ENCODE data around the gene LRCH3.

LRCH3 gene

DNA sequence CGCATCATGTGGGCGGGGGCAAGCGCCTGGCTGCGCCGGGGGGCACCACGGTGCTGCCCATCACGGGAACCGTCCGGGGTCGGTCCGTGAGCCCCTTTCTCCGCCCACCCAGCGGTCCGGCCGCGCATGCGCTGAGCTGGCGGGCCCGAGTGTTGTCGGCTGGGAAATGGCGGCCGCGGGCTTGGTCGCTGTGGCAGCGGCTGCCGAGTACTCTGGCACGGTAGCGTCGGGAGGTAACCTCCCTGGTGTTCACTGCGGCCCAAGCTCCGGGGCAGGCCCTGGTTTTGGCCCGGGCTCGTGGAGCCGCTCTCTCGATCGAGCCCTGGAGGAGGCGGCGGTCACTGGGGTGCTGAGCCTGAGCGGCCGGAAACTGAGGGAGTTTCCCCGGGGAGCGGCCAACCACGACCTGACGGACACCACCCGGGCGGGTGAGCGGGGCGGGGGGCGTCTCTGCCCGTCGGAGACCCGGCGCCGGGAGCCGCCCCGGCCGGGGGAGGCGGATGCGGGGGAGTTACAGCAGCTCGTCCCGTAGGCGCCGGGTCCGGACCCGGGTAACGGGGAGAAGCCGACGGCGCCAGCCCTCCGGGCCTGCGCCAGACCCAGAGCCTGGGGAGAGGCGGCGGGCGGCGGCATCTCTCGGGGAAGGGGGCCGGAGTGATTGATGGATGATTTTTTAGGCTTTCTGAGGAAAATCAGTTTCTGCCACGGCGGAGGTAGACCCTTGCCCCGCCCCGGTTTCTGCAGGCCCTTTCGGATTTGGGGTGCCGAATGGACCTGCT lies at the start of gene LRCH3:
Gene LRCH3, plus strand, starts transcription at position 142 of the 779 bp plus-strand sequence. Its CDS starts 25 bp downstream, at position 167.
- DNase-seq (ENCODE audit: low read depth in 1 of 2, low spot score in 1 of 2): peak; percentile 68 to 71

- no peak for DNase-seq (ENCODE audit: low read depth in 1 of 2, low spot score in 1 of 2)
Measured at GRCh38 chr3:197742787-197743186, 48.3 kb upstream of the LRCH3 start.

DNA sequence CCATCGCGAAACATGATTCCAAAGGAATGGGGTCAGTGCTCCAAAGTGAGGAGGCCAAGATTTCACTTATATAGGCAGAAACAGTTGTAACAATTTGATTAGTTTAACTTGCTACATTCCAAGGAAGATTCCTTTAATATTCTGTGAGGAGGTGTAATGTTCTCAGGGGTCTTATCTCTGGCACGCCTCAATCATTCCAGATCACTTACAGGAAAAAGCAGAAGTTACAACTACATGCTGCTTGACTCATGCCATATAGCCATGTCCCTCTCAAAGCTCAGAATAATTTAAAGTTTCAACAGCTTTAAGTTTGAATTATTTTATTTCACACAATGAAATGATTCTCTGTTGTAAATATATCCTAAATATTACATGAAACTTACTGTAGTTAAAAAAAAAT lies 44.8 kb upstream of the LRCH3 start:
- DNase-seq (ENCODE audit: low read depth in 1 of 2, low spot score in 1 of 2): no peak

DNA sequence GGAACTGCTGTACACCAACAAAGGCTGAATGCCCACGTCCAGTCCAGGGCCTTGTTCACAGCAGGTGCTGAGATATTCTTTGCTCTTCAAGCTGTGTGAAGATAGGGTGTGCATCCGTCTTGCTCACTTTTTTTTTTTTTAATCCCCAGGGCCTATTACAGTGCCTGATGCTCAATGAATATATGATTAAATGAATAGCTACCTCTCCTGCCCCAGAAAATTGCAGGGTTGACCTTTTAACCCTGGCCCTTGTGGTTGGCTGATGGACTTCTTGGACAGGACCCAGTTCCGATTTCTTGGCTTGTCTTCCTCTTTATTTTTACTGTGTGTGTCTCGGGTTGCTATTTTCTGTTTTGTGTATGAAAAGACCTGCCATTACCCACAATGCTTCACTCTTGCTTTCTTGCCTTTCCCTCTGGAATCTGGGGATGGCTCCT lies 44.2 kb upstream of the LRCH3 start:
- DNase-seq (ENCODE audit: low read depth in 1 of 2, low spot score in 1 of 2): no peak

GRCh38 chr3:197748597-197749314 lies 42.3 kb upstream of the LRCH3 start:
- no peak for DNase-seq (ENCODE audit: low read depth in 1 of 2, low spot score in 1 of 2)

GRCh38 chr3:197749315-197749600 lies 41.8 kb upstream of the LRCH3 start:
- peak in 1 of 2 donors; percentile 37 for DNase-seq (ENCODE audit: low read depth in 1 of 2, low spot score in 1 of 2)

DNA sequence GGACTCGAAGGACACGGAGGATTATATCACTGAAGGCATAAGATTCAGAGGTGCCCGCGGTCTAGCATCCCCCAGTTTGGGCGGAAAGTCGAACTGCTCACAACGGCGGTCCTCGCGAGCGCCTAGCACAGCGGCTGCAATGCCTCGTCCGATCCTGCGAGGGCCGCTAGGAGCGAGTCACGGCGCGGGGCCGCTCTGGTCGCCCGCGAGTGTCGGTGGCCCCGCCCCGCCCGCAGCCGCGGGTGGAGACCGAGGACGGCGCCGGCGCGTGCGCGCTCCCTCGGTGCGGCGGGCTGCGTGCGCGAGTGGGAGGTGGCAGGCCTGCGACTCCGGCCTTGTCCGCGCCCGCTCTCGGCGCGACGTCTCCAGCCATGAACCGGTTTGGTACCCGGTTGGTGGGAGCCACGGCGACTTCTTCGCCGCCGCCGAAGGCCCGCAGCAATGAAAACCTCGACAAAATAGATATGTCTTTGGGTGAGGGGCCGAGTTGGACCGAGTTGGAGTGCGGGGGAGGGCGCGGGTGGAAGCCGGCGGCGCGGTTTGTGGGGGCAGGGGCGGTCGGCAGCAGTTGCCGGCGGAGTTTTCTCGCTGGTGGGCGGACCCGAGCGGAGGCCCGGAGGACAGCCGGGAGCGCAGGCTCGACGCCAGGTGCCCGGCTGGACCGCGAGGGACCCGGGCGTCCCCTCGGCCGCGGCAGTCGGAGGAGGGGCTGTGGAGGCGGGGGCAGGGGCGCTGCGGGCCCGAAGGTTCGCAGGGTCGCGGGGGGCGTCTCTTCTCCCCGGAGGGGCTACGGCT lies 41.3 kb upstream of the LRCH3 start, which contains the start of gene FYTTD1:
Gene FYTTD1, plus strand, starts transcription at position 283 of the 795 bp plus-strand sequence. Its CDS starts 89 bp downstream, at position 372.
- DNase-seq (ENCODE audit: low read depth in 1 of 2, low spot score in 1 of 2): peak; percentile 70 to 76

DNA sequence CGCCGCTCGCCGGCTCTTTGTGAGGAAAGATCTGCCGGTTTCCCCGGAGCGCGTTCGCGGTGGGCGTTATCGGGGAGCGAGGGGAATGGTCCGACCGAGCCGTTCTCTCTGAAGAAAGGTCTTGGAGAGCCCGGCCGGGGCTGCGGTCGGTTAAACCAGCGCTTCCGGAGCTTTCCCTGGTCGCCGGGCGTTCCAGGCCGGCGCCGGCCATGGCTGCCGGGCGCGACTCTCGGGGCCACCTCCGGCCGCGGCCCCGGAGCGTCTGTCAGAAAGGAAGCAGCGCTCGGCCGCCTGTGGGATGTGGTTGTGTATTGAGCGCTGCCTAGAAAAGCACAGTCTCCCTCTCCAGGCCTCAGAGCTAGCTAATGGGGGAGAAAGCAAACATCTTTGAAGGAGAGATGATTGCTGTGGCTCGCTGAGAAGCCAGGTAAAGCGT lies 40.6 kb upstream of the LRCH3 start:
- peak; percentile 23 to 28 for DNase-seq (ENCODE audit: low read depth in 1 of 2, low spot score in 1 of 2)

GRCh38 chr3:197750858-197751737 lies 40.0 kb upstream of the LRCH3 start:
- no peak for DNase-seq (ENCODE audit: low read depth in 1 of 2, low spot score in 1 of 2)

DNA sequence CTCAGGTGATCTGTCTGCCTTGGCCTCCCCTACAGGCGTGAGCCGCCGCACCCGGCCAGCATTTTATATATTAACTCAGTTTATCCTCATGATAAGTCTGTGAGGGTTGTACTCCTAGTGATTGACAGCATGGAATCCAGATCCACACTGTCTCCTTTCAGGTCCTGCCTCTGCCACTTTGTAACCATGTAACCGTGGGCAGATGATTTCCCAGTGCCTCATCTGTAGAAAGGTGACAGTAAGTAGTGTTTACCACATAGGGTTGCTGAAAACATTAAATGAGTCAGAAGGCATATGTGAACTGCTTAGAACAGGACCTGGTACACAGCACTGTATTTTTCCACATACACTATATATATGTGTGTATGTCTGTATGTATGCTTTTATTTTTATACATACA lies 38.9 kb upstream of the LRCH3 start:
- no peak for DNase-seq (ENCODE audit: low read depth in 1 of 2, low spot score in 1 of 2)

DNA sequence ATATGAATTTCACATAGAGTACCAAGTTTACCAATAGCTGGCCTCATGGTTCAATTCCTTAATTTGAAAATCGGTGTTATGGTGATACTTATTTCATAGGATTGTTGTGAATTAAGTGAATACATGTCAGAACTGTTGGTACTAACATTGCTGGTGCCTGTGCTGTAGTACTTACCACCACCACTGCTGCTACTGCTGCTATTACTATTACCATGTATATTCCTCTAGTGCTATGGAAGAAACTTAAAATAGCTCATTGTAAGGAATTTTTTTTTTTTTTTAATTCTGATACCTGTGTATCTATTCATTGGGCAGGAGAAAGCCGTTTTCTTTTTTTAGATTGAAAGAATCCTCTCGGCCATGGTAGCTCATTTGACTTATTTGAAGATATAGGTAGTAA lies 37.8 kb upstream of the LRCH3 start:
- DNase-seq (ENCODE audit: low read depth in 1 of 2, low spot score in 1 of 2): no peak

DNA sequence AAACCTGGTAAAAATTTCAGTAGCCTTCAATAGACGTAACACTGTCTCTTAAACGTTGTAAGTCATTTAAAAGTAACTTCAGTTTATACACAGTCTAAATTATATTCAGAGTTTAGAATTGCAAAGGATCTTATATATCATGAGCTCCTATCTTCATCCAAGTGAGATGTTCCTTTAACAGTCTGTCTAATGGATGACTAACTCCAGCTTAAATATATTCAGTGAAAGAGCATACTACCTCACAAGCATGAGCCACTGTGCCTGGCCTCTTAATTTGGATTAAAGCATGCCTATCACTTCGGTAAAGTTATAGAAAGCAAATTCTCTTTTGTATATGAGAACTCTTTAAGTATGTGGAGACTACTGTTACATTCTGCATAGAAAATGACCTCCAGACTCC lies 34.4 kb upstream of the LRCH3 start:
- no peak for DNase-seq (ENCODE audit: low read depth in 1 of 2, low spot score in 1 of 2)

GRCh38 chr3:197758512-197758911 lies 32.5 kb upstream of the LRCH3 start:
- no peak for DNase-seq (ENCODE audit: low read depth in 1 of 2, low spot score in 1 of 2)

DNA sequence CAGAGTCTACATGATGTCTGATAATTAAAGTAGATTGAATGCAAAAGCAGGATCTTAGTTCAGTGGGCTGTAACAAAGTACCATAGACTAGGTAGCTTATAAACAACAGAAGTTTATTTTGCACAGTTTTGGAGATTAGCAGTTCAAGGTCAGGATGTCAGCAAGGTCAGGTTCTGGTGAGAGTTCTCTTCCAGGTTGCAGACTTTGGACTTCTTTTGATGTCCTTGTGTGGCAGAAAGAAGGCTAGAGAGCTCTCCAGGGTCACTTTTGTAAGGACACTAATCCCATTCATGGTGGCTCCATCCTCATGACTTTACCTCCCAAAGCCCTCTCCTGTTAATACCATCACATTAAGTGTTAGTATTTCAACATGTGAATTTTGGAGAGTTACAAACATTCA lies 29.3 kb upstream of the LRCH3 start:
- DNase-seq (ENCODE audit: low read depth in 1 of 2, low spot score in 1 of 2): no peak

DNA sequence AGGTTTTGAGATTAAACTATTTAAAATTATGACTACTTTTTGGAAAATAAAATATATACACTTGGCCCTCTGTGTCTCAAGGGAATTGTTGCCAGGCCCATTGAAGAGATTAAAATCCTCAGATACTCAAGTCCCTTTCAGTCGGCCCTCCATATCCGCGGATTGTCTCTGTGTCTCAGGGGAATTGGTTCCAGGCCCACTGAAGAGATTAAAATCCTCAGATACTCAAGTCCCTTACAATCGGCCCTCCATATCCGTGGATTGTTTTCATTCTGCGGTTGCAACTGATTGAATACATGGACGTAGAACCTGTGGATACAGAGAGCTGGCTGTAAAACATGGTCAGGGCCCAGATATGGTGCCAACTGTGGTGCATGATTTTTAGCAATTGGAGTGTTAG lies 15.7 kb upstream of the LRCH3 start:
- no peak for DNase-seq (ENCODE audit: low read depth in 1 of 2, low spot score in 1 of 2)

DNA sequence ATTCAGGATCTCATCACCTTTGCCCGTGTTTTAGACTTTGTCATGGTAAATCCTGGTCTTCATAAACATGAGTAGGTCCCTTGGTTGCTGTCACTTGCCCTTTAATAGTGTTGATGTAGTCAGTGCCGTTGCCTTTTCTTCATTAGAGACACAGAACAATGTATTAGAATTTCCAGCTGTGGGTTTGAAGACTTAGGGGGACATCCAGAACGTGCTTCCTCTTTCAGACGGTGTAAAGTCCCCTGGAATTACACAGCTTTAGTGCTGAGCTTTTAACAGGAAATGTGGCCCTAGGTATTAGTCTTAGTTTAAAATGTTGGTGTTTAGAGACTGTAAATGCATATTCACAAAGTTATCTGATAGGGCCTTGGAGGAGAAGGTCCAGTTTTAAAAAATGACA lies 8.8 kb upstream of the LRCH3 start:
- DNase-seq (ENCODE audit: low read depth in 1 of 2, low spot score in 1 of 2): no peak

DNA sequence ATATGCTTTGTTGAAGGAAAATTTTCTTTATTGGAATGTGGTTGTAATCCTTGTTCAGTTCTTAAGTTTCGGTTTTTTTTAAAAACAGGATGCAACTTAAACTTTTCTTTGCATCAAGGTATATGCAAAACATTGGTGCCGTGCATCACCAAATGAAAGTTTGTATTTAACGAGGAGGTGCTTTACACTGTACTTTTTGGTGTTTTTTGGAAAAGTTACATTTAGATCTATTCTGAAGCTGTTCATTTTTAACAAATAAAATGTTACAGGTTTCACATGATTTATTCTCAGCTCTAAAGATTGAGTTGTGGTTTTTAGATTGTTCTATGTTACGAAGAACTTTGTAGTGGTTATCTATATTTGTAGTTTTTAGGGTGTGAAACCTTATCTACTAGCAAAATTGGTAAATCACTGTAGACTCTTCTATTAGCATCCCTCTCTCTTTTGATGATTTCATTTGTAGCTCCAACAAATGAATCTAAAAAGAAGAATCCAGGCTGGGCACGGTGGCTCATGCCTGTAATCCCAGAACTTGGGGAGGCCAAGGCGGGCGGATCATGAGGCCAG lies 7.0 kb upstream of the LRCH3 start:
- DNase-seq (ENCODE audit: low read depth in 1 of 2, low spot score in 1 of 2): no peak

DNA sequence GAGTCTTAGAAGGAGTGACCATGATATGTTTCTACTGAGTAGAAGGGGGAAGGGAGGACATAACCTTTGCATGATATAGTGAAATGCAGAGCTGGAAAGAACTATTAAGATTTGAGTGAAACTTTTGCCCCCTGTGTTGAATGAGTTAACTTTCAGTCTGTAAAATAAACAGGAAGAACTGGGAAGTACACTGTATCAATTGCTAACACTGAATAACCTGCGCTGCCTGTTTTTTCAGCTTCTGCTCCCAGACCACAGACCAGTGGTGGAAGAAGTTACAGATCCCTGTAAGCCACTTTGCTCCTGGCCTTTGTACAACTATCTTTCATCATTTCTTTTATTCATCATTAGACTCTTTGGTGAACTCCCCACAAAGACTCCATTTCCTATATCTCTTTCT lies 3.6 kb upstream of the LRCH3 start:
- DNase-seq (ENCODE audit: low read depth in 1 of 2, low spot score in 1 of 2): no peak

DNA sequence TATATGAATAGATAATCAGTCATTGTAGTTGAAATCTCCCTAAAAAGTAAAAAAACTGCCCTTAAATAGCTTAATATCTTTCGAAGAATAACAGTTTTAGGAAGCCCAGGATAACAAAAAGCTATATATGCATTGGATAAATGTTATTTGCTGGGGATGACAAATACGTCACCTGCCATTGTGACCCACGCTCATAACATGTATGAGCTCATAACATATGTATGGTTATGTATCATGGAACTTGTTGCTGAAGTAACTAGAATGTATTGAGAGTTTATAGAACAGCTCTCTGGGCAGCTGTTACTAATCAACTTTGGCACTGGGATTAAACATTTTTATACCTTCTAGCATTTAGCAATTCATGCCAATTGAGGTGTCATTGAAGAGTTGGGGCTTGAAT lies 1.7 kb upstream of the LRCH3 start:
- no peak for DNase-seq (ENCODE audit: low read depth in 1 of 2, low spot score in 1 of 2)

DNA sequence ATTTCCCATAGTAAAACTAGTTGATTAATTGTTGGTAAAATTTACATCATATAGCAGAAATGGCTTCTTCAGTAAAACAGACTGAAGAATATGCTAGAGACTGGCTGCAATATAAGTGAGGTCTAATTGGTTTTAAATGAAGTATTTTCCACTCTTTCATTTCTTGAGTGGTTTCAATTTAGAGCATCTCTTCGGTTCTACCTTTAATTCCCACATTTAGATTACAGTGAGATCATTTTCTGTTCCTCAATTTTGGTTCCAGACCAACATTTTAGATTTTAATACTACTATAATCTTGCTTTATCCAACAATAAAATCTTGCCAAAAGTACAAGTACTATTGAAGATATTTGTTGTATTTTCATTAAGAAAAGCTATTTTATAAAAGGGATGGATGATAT lies 1.0 kb upstream of the LRCH3 start:
- DNase-seq (ENCODE audit: low read depth in 1 of 2, low spot score in 1 of 2): no peak

All from activated CD4-positive, alpha-beta T cell treated with anti-CD3 and anti-CD28 coated beads, Interleukin-2, amount 50 U/mL, for 24 hours (primary cell).